Right lobe of liver (tissue), 4 donors: ENCODE results near the gene CAMK1.

ENCODE experiments used
- CTCF ChIP-seq, 4 donors: fragments of 200-600 bp in 3 of 4; fragments of 450-650 bp in 1 of 4; IDR thresholded peaks; one replicate each; pipeline versions ENCODE4 v1.5.1 to v1.8.0; 2016 to 2022; ENCODE audit warnings: antibody characterized with exemption in 4 of 4, mild to moderate bottlenecking in 2 of 4
- POLR2A ChIP-seq: fragments of 450-650 bp; IDR thresholded peaks from one replicate; pipeline ENCODE4 v1.6.1; 2017; ENCODE audit warnings: antibody characterized with exemption, mild to moderate bottlenecking
- donor health status: DM: no; HTN: no; CAD: no.
- donor health status: DM: no; HTN: no; CAD: no.
- donor health status: DM: no; HTN: yes; CAD: no.

GRCh38 chr3:9768141-9768775, 1.5 kb downstream of the CAMK1 start:
- TF ChIP-seq CTCF (IDR thresholded peaks at IDR 0.05) = no peak
- TF ChIP-seq POLR2A = no peak
